Measurements from ENCODE around the gene CHCHD10.

DNA sequence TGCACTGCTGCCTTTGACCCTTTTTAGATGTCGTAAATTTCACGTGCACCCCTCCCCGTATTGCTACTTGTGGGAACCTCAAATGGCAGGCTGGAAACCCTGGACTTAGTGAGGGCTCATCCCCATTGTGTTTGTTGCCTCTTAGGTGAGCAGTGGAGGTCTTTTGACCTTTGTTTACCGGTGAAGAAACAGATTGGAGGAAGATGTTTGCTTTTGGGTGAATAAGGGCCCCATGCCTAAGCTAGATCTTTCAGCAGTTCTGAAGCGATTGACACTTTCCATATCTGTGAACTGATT is 19.8 kb upstream of the CHCHD10 start:
- TF ChIP-seq SP4 (CRISPR knock-in tag; IDR thresholded peaks at IDR 0.05) (no peak), HMGA1 (CRISPR knock-in tag; conservative IDR thresholded peaks at IDR 0.05) (no peak), ZNF552 (CRISPR knock-in tag; IDR thresholded peaks at IDR 0.05; ENCODE audit: borderline replicate concordance) (no peak), FOXK2 (IDR thresholded peaks at IDR 0.05) (0 out of 2 replicates have a peak, but pooled peaks have one; percentile 65), RFX5 (IDR thresholded peaks at IDR 0.05; ENCODE audit: low read depth, low read length) (no peak), MYC (CRISPR knock-in tag; IDR thresholded peaks at IDR 0.05; ENCODE audit: borderline replicate concordance) (no peak), NFE2L1 (CRISPR knock-in tag; IDR thresholded peaks at IDR 0.05; ENCODE audit: borderline replicate concordance) (no peak), ARNT (IDR thresholded peaks at IDR 0.05) (no peak), ZNF788 (CRISPR knock-in tag; IDR thresholded peaks at IDR 0.05; ENCODE audit: borderline replicate concordance) (no peak), EZH2 (conservative IDR thresholded peaks at IDR 0.05; ENCODE audit: low read depth, low read length) (no peak)
- TF ChIP-seq, protein P1, sequence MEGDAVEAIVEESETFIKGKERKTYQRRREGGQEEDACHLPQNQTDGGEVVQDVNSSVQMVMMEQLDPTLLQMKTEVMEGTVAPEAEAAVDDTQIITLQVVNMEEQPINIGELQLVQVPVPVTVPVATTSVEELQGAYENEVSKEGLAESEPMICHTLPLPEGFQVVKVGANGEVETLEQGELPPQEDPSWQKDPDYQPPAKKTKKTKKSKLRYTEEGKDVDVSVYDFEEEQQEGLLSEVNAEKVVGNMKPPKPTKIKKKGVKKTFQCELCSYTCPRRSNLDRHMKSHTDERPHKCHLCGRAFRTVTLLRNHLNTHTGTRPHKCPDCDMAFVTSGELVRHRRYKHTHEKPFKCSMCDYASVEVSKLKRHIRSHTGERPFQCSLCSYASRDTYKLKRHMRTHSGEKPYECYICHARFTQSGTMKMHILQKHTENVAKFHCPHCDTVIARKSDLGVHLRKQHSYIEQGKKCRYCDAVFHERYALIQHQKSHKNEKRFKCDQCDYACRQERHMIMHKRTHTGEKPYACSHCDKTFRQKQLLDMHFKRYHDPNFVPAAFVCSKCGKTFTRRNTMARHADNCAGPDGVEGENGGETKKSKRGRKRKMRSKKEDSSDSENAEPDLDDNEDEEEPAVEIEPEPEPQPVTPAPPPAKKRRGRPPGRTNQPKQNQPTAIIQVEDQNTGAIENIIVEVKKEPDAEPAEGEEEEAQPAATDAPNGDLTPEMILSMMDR (CRISPR knock-in tag; IDR thresholded peaks at IDR 0.05) = no peak; the same call in 1 of the 2 replicates
